ENCODE measurements around the gene SLC39A11. TPM values are rescaled to one million over a fixed set of nuclear protein-coding genes. Genes with fewer than 3 reads are reported as not detected.

SLC39A11 gene
- total RNA-seq, 1 donor from 2014 or later: 16.3 TPM

- Mint-ChIP-seq H3K36me3 (ENCODE audit: unreplicated experiment) (peaks cover 4% of the 10 kb centered on the region), H3K4me3 (ENCODE audit: unreplicated experiment) (no peak overlapping the region), H3K27ac (ENCODE audit: unreplicated experiment) (no peak overlapping the region), H3K27me3 (ENCODE audit: unreplicated experiment) (peaks cover 11% of the 10 kb centered on the region), H3K4me1 (ENCODE audit: low read depth, unreplicated experiment) (peaks cover 37% of the 10 kb centered on the region), H3K9me3 (ENCODE audit: unreplicated experiment) (peaks cover 2% of the 10 kb centered on the region)
- DNase-seq: no peak
- TF ChIP-seq CTCF (IDR thresholded peaks at IDR 0.05; ENCODE audit: partially characterized antibody, unreplicated experiment): no peak
Measured at GRCh38 chr17:72968798-72969197, 123.7 kb downstream of the SLC39A11 start.

- no peak for TF ChIP-seq CTCF (IDR thresholded peaks at IDR 0.05; ENCODE audit: partially characterized antibody, unreplicated experiment)
- no peak for DNase-seq
- Mint-ChIP-seq H3K27ac (ENCODE audit: unreplicated experiment) (no peak overlapping the region), H3K4me3 (ENCODE audit: unreplicated experiment) (no peak overlapping the region), H3K27me3 (ENCODE audit: unreplicated experiment) (peaks cover 11% of the 10 kb centered on the region), H3K9me3 (ENCODE audit: unreplicated experiment) (peaks cover 2% of the 10 kb centered on the region), H3K36me3 (ENCODE audit: unreplicated experiment) (peaks cover 4% of the 10 kb centered on the region), H3K4me1 (ENCODE audit: low read depth, unreplicated experiment) (peaks cover 37% of the 10 kb centered on the region)
Measured at GRCh38 chr17:72967977-72968585, 124.4 kb downstream of the SLC39A11 start.

- Mint-ChIP-seq H3K9me3 (ENCODE audit: unreplicated experiment) (peaks cover 2% of the 10 kb centered on the region), H3K4me1 (ENCODE audit: low read depth, unreplicated experiment) (peaks cover 34% of the 10 kb centered on the region), H3K27ac (ENCODE audit: unreplicated experiment) (no peak overlapping the region), H3K4me3 (ENCODE audit: unreplicated experiment) (no peak overlapping the region), H3K27me3 (ENCODE audit: unreplicated experiment) (peaks cover 12% of the 10 kb centered on the region), H3K36me3 (ENCODE audit: unreplicated experiment) (peaks cover 4% of the 10 kb centered on the region)
- DNase-seq: no peak
- no peak for TF ChIP-seq CTCF (IDR thresholded peaks at IDR 0.05; ENCODE audit: partially characterized antibody, unreplicated experiment)
Measured at GRCh38 chr17:72967277-72967970, 125.1 kb downstream of the SLC39A11 start.

GRCh38 chr17:72962106-72962505 is 130.4 kb downstream of the SLC39A11 start:
- no peak for DNase-seq
- peaks cover 3% of the 10 kb centered on the region for H3K36me3 Mint-ChIP-seq (ENCODE audit: unreplicated experiment)
- H3K4me3 Mint-ChIP-seq (ENCODE audit: unreplicated experiment): no peak overlapping the region
- no peak overlapping the region for H3K27ac Mint-ChIP-seq (ENCODE audit: unreplicated experiment)
- H3K27me3 Mint-ChIP-seq (ENCODE audit: unreplicated experiment): peaks cover 8% of the 10 kb centered on the region
- H3K9me3 Mint-ChIP-seq (ENCODE audit: unreplicated experiment): peaks cover 4% of the 10 kb centered on the region
- no peaks in the 10 kb centered on the region for H3K4me1 Mint-ChIP-seq (ENCODE audit: low read depth, unreplicated experiment)
- no peak for TF ChIP-seq CTCF (IDR thresholded peaks at IDR 0.05; ENCODE audit: partially characterized antibody, unreplicated experiment)
